Islet of Langerhans (tissue), 1 donor: ENCODE results near the gene AICDA.
"Not testable (repeated sequence)": the region's sequence is repeated elsewhere in the genome, so short reads cannot be mapped to it uniquely, and the experiment has no call there.

Experiments used
- FAIRE-seq: peaks from one replicate; lab custom pipeline; 2011; peaks lifted over from hg19 to GRCh38; lab: Jason Lieb, UNC

The AICDA gene

GRCh38 chr12:8612629-8613028, at the start of gene AICDA:
Gene AICDA, minus strand, starts transcription at chr12:8612859. Its CDS starts 92 bp downstream, at chr12:8612767.
- FAIRE-seq: no peak

GRCh38 chr12:8661751-8662150, 49.1 kb upstream of the AICDA start:
- FAIRE-seq: no peak

- FAIRE-seq: no peak
Measured at GRCh38 chr12:8661016-8661415, 48.4 kb upstream of the AICDA start.

- FAIRE-seq: no peak
Measured at GRCh38 chr12:8658346-8658745, 45.7 kb upstream of the AICDA start.

GRCh38 chr12:8655421-8655820, 42.8 kb upstream of the AICDA start:
- FAIRE-seq: no peak

GRCh38 chr12:8648576-8649205, 36.0 kb upstream of the AICDA start:
- no peak for FAIRE-seq

- FAIRE-seq: no peak
Measured at GRCh38 chr12:8647968-8648367, 35.3 kb upstream of the AICDA start.

GRCh38 chr12:8644345-8645248, 31.9 kb upstream of the AICDA start:
- FAIRE-seq: no peak

- FAIRE-seq: no peak
Measured at GRCh38 chr12:8642775-8643174, 30.1 kb upstream of the AICDA start.

- FAIRE-seq: no peak
Measured at GRCh38 chr12:8639936-8640335, 27.3 kb upstream of the AICDA start.

GRCh38 chr12:8638951-8639350, 26.3 kb upstream of the AICDA start:
- FAIRE-seq: no peak

GRCh38 chr12:8637666-8638065, 25.0 kb upstream of the AICDA start:
- no peak for FAIRE-seq

GRCh38 chr12:8637244-8637643, 24.6 kb upstream of the AICDA start:
- no peak for FAIRE-seq

- FAIRE-seq: no peak
Measured at GRCh38 chr12:8636581-8636980, 23.9 kb upstream of the AICDA start.

GRCh38 chr12:8636007-8636346, 23.3 kb upstream of the AICDA start:
- FAIRE-seq: not testable (repeated sequence)

GRCh38 chr12:8635342-8636006, 22.8 kb upstream of the AICDA start:
- not testable (repeated sequence) for FAIRE-seq

- FAIRE-seq: no peak
Measured at GRCh38 chr12:8630131-8630530, 17.5 kb upstream of the AICDA start.

- FAIRE-seq: no peak
Measured at GRCh38 chr12:8629486-8630033, 16.9 kb upstream of the AICDA start.

- no peak for FAIRE-seq
Measured at GRCh38 chr12:8628731-8629130, 16.1 kb upstream of the AICDA start.

GRCh38 chr12:8624750-8625149, 12.1 kb upstream of the AICDA start:
- FAIRE-seq: not testable (repeated sequence)

GRCh38 chr12:8622646-8623045, 10.0 kb upstream of the AICDA start:
- no peak for FAIRE-seq

- no peak for FAIRE-seq
Measured at GRCh38 chr12:8615206-8615605, 2.5 kb upstream of the AICDA start.

- not testable (repeated sequence) for FAIRE-seq
Measured at GRCh38 chr12:8613881-8614280, 1.2 kb upstream of the AICDA start.
